Measurements from ENCODE around the gene HGF.

The HGF gene

DNA sequence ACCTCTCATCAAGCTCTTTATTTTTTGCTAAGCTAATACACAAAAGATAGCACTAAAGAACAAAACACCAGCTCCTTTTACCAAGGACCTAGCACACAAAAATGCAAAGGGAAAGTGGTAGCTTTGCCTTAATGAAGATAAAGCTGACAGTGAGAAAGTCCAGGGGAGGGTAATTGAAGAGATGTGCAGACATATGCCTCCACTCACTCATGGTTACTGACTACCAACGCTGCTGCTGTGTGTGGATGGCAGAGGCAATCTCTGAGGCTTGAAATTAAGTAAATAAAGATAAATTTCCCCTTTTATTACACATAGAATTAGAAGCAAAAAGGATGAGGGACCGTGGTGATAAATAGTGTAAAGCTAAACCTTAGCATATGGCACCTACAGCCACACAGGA lies 87.0 kb downstream of the HGF start:
- Histone ChIP-seq H3K27me3 (ENCODE audit: insufficient read depth, poor library complexity, severe bottlenecking) (no peaks in the 10 kb centered on the region), H3K4me3 (replicated peaks; ENCODE audit: insufficient read depth, low read length) (no peak overlapping the region), H3K27ac (replicated peaks) (no peak overlapping the region)
- TF ChIP-seq GABPA (IDR thresholded peaks at IDR 0.05; ENCODE audit: low read depth) (no peak), POLR2AphosphoS5 (IDR thresholded peaks at IDR 0.05; ENCODE audit: low read depth) (no peak), REST (IDR thresholded peaks at IDR 0.05; ENCODE audit: insufficient replicate concordance, low read depth) (no peak), SPI1 (IDR thresholded peaks at IDR 0.05; ENCODE audit: borderline replicate concordance, low read depth) (no peak)
- TF ChIP-seq, protein P1, sequence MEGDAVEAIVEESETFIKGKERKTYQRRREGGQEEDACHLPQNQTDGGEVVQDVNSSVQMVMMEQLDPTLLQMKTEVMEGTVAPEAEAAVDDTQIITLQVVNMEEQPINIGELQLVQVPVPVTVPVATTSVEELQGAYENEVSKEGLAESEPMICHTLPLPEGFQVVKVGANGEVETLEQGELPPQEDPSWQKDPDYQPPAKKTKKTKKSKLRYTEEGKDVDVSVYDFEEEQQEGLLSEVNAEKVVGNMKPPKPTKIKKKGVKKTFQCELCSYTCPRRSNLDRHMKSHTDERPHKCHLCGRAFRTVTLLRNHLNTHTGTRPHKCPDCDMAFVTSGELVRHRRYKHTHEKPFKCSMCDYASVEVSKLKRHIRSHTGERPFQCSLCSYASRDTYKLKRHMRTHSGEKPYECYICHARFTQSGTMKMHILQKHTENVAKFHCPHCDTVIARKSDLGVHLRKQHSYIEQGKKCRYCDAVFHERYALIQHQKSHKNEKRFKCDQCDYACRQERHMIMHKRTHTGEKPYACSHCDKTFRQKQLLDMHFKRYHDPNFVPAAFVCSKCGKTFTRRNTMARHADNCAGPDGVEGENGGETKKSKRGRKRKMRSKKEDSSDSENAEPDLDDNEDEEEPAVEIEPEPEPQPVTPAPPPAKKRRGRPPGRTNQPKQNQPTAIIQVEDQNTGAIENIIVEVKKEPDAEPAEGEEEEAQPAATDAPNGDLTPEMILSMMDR (IDR thresholded peaks at IDR 0.05; ENCODE audit: insufficient read depth, low read length), result no peak
- no peak for DNase-seq (ENCODE audit: low read depth in 1 of 2, low spot score in 1 of 2)

DNA sequence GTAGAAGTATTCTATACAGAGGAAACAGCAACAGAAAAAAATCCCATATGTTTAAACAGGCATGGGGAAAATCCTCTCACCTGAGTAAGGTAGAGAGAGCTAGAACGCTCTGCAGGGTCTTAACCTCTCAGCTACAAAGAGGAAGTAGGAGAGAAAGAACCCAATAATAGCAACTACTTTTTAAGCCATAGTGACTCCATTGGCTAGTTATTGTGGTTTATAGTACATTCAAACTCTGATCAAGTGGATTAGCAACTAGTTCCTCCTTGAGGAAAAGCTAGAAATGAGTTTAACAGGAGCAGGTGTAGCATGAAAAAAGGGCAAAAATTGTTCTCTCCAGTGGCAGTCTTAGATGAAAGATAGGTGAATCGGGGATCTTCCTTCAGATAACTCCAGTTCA lies 89.7 kb downstream of the HGF start:
- no peak for DNase-seq (ENCODE audit: low read depth in 1 of 2, low spot score in 1 of 2)
- no peak for TF ChIP-seq POLR2AphosphoS5 (IDR thresholded peaks at IDR 0.05; ENCODE audit: low read depth)
- TF ChIP-seq, protein P1 (IDR thresholded peaks at IDR 0.05; ENCODE audit: insufficient read depth, low read length), result no peak
- TF ChIP-seq SPI1 (IDR thresholded peaks at IDR 0.05; ENCODE audit: borderline replicate concordance, low read depth), result 0 out of 2 replicates have a peak, but pooled peaks have one; percentile 7
- TF ChIP-seq GABPA (IDR thresholded peaks at IDR 0.05; ENCODE audit: low read depth), result no peak
- no peak for TF ChIP-seq REST (IDR thresholded peaks at IDR 0.05; ENCODE audit: insufficient replicate concordance, low read depth)
- no peak overlapping the region for H3K27ac ChIP-seq (replicated peaks)
- no peaks in the 10 kb centered on the region for H3K27me3 ChIP-seq (ENCODE audit: insufficient read depth, poor library complexity, severe bottlenecking)
- no peak overlapping the region for H3K4me3 ChIP-seq (replicated peaks; ENCODE audit: insufficient read depth, low read length)

DNA sequence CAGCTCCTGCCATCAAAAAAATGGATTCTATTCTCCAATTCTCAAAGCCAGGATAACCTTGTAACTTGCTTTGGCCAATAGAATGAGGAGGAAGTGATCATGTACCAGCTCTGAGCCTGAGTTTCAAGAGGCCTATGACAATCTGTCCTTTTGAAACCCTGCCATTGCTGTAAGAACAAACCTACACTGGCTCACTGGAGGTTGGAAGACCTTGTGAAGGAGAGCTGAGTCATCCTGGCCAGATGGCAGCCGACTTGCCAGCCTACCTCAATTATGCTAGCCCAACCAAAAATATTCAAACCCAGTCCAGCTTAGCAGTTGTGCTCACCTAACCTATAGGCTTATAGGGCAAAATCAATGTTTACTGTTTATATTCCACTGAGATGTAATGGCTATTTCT lies 93.0 kb downstream of the HGF start:
- Histone ChIP-seq H3K27me3 (ENCODE audit: insufficient read depth, poor library complexity, severe bottlenecking) (no peaks in the 10 kb centered on the region), H3K27ac (replicated peaks) (no peak overlapping the region), H3K4me3 (replicated peaks; ENCODE audit: insufficient read depth, low read length) (no peak overlapping the region)
- DNase-seq (ENCODE audit: low read depth in 1 of 2, low spot score in 1 of 2), result no peak
- TF ChIP-seq POLR2AphosphoS5 (IDR thresholded peaks at IDR 0.05; ENCODE audit: low read depth) (no peak), GABPA (IDR thresholded peaks at IDR 0.05; ENCODE audit: low read depth) (no peak), SPI1 (IDR thresholded peaks at IDR 0.05; ENCODE audit: borderline replicate concordance, low read depth) (no peak), REST (IDR thresholded peaks at IDR 0.05; ENCODE audit: insufficient replicate concordance, low read depth) (no peak)
- TF ChIP-seq, protein P1 (IDR thresholded peaks at IDR 0.05; ENCODE audit: insufficient read depth, low read length), result no peak

Measured in HL-60 (cell line).